HL-60 (cell line): ENCODE results near the gene C15orf40.

ENCODE experiments used
- CTCF ChIP-seq: IDR thresholded peaks from one replicate; pipeline ENCODE4 v1.5.1; 2011; ENCODE audit warnings: low read length, control low read depth, inconsistent platforms; ENCODE audit not compliant: insufficient read depth
- GABPA ChIP-seq: IDR thresholded peaks from 2 replicates; pipeline ENCODE4 v1.6.1; 2012; ENCODE audit warnings: low read depth
- POLR2AphosphoS5 ChIP-seq: IDR thresholded peaks from 2 replicates; pipeline ENCODE4 v1.6.1; 2012; ENCODE audit warnings: low read depth

- no peak for TF ChIP-seq CTCF
- no peak for TF ChIP-seq GABPA
- no peak for TF ChIP-seq POLR2AphosphoS5
These were observed 12.0 kb downstream of the C15orf40 start for GRCh38 chr15:82999426-82999825.
